IMR-90 (cell line): ENCODE data around the gene MIPEP. TPM values are rescaled to one million over a fixed set of nuclear protein-coding genes. Genes with fewer than 3 reads are reported as not detected.

Experiments used
- ATAC-seq: fragments of 200-7000 bp; cut with Tn5 transposase; 2 replicates; pipeline ENCODE4 v1.9.1; 2020; ENCODE audit warnings: low read depth, mild to moderate bottlenecking, moderate library complexity
- BruUV-seq: library from RNA; stranded (reverse); fragments of 400-500 nt; replicated peaks from 2 replicates; lab custom pipeline; 2021; lab: Mats Ljungman, UMichigan
- CTCF ChIA-PET: fragments of 300-600 bp; formaldehyde crosslinking; extraction: SDS; loops from one replicate; lab custom pipeline; 2021; ENCODE audit warnings: antibody characterized with exemption; lab: Yijun Ruan, JAX
- POLR2A ChIA-PET: fragments of 300-600 bp; sonication (Branson Sonifier 250); formaldehyde crosslinking; loops from one replicate; lab custom pipeline; 2022; ENCODE audit warnings: antibody characterized with exemption; ENCODE audit not compliant: unreplicated experiment; lab: Charles Lee
- DNase-seq: peaks from one replicate; pipeline ENCODE4 v3.0.0; 2013
- H2AFZ ChIP-seq: replicated peaks from 2 replicates; pipeline ENCODE3; 2013; ENCODE audit warnings: low read length, mild to moderate bottlenecking; ENCODE audit not compliant: poor library complexity
- H2AK5ac ChIP-seq: 2 replicates; pipeline ENCODE4 v1.6.1; 2013; ENCODE audit warnings: low read depth, low read length, inconsistent platforms
- H2AK9ac ChIP-seq: replicated peaks from 2 replicates; pipeline ENCODE3; 2013; ENCODE audit warnings: mild to moderate bottlenecking, low read depth, low read length, moderate library complexity; ENCODE audit not compliant: poor library complexity
- H2BK120ac ChIP-seq: 2 replicates; pipeline ENCODE4 v1.6.1; 2013; ENCODE audit warnings: low read depth, low read length, inconsistent platforms
- H2BK15ac ChIP-seq: 3 replicates; pipeline ENCODE4 v1.6.1; 2013; ENCODE audit warnings: low read depth, low read length, inconsistent platforms
- H2BK20ac ChIP-seq: 2 replicates; pipeline ENCODE4 v1.6.1; 2013; ENCODE audit warnings: low read depth, mild to moderate bottlenecking, inconsistent platforms, low read length, moderate library complexity
- H2BK5ac ChIP-seq: 2 replicates; pipeline ENCODE4 v1.6.1; 2013; ENCODE audit warnings: mild to moderate bottlenecking, low read depth, low read length, inconsistent platforms; ENCODE audit not compliant: poor library complexity, severe bottlenecking
- H3K14ac ChIP-seq: replicated peaks from 2 replicates; pipeline ENCODE4 v1.6.1; 2013; ENCODE audit warnings: low read depth, low read length, inconsistent platforms
- H3K18ac ChIP-seq: 2 replicates; pipeline ENCODE4 v1.6.1; 2013; ENCODE audit warnings: low read depth, low read length, control low read depth
- H3K23ac ChIP-seq: 2 replicates; pipeline ENCODE4 v1.6.1; 2013; ENCODE audit warnings: low read depth, low read length, inconsistent platforms
- H3K27ac ChIP-seq: 2 replicates; pipeline ENCODE4 v1.5.1; 2013; ENCODE audit warnings: mild to moderate bottlenecking, control low read depth, low read length; ENCODE audit not compliant: insufficient read depth
- H3K27me3 ChIP-seq: 2 replicates; pipeline ENCODE4 v1.6.1; 2013; ENCODE audit warnings: low read length; ENCODE audit not compliant: control insufficient read depth, insufficient read depth
- H3K36me3 ChIP-seq: 2 replicates; pipeline ENCODE4 v1.6.1; 2013; ENCODE audit warnings: low read length, mixed read lengths; ENCODE audit not compliant: control insufficient read depth, insufficient read depth
- H3K4ac ChIP-seq: 2 replicates; pipeline ENCODE4 v1.6.1; 2013; ENCODE audit warnings: low read depth, low read length, inconsistent platforms
- H3K4me1 ChIP-seq: 2 replicates; pipeline ENCODE4 v1.6.1; 2013; ENCODE audit warnings: low read length, mixed read lengths; ENCODE audit not compliant: control insufficient read depth, insufficient read depth
- H3K4me2 ChIP-seq: 2 replicates; pipeline ENCODE4 v1.6.1; 2013; ENCODE audit warnings: low read depth, mild to moderate bottlenecking, control low read depth, low read length, moderate library complexity
- H3K4me3 ChIP-seq: 2 replicates; pipeline ENCODE4 v1.5.1; 2013; ENCODE audit warnings: low read depth, mild to moderate bottlenecking, control low read depth, low read length, moderate library complexity; ENCODE audit not compliant: insufficient read depth
- H3K56ac ChIP-seq: 2 replicates; pipeline ENCODE4 v1.6.1; 2013; ENCODE audit warnings: low read length, inconsistent platforms; ENCODE audit not compliant: insufficient read depth; ENCODE audit errors: extremely low read depth
- H3K79me1 ChIP-seq, 2 experiments: 2 replicates each; pipeline ENCODE4 v1.6.1; 2013; ENCODE audit warnings: low read length in 2 of 2, inconsistent platforms in 1 of 2, low read depth in 1 of 2
- H3K9ac ChIP-seq: 2 replicates; pipeline ENCODE4 v1.6.1; 2013; ENCODE audit warnings: low read depth, low read length, control low read depth
- H3K9me1 ChIP-seq: 2 replicates; pipeline ENCODE4 v1.6.1; 2013; ENCODE audit warnings: low read length, inconsistent platforms; ENCODE audit not compliant: insufficient read depth
- H3K9me3 ChIP-seq: 2 replicates; pipeline ENCODE4 v1.6.1; 2013; ENCODE audit warnings: low read length; ENCODE audit not compliant: control insufficient read depth, insufficient read depth
- H4K20me1 ChIP-seq: 2 replicates; pipeline ENCODE4 v1.6.1; 2013; ENCODE audit warnings: low read length, inconsistent platforms; ENCODE audit not compliant: insufficient read depth
- H4K5ac ChIP-seq: 2 replicates; pipeline ENCODE4 v1.6.1; 2013; ENCODE audit warnings: mild to moderate bottlenecking, low read depth, low read length, control low read depth
- H4K8ac ChIP-seq, 2 experiments: 2 replicates each; pipeline ENCODE4 v1.6.1; 2013; ENCODE audit warnings: low read depth in 2 of 2, low read length in 2 of 2, control low read depth in 1 of 2, inconsistent platforms in 1 of 2
- H4K91ac ChIP-seq: 2 replicates; pipeline ENCODE4 v1.6.1; 2013; ENCODE audit warnings: low read depth, low read length, inconsistent platforms; ENCODE audit not compliant: insufficient read depth
- CEBPB ChIP-seq: IDR thresholded peaks from 2 replicates; pipeline ENCODE4 v1.6.1; 2012; ENCODE audit warnings: low read depth, low read length, improper control_type of control experiment
- NFE2L2 ChIP-seq: fragments of 150-350 bp; IDR thresholded peaks from 2 replicates; pipeline ENCODE4 v1.6.1; 2016; ENCODE audit warnings: low read depth, mild to moderate bottlenecking, low read length
- RAD21 ChIP-seq: IDR thresholded peaks from 2 replicates; pipeline ENCODE4 v1.6.1; 2012; ENCODE audit warnings: low read length, improper control_type of control experiment
- WGBS, 2 experiments: methylation state at CpG; one replicate each; pipeline versions ENCODE4 v1.1.5 to v1.1.7; 2013; ENCODE audit warnings: missing lambda C conversion rate in 2 of 2; ENCODE audit not compliant: insufficient read length in 1 of 2; ENCODE audit errors: extremely low coverage in 2 of 2; 5-methylcytosine and 5-hydroxymethylcytosine counted together
- dilution Hi-C: fragments of 300-500 bp; cut with HindIII; formaldehyde crosslinking; loops from one replicate; pipeline ENCODE4 v1.14.3; 2018; ENCODE audit warnings: low sequenced_read_pairs; ENCODE audit not compliant: unreplicated experiment
- in situ Hi-C: fragments of 300-500 bp; cut with MboI; formaldehyde crosslinking; loops from 3 replicates; pipeline ENCODE4 v1.14.3; 2019; ENCODE audit warnings: low sequenced_read_pairs, inconsistent platforms, mixed read lengths
- intact Hi-C: fragments of 100-400 bp; cut with micrococcal nuclease; formaldehyde crosslinking; loops from 2 replicates; pipeline ENCODE4 v1.10.0; 2022
- polyA plus RNA-seq, 3 experiments: library from polyadenylated mRNA; depleted of rRNA; stranded (reverse); fragments of >200 nt; gene quantifications; 2 replicates each; pipeline ENCODE4 v1.2.3, GENCODE V29; 2012; ENCODE audit warnings: low replicate concordance in 1 of 3
- total RNA-seq: library from RNA; depleted of rRNA; stranded (reverse); fragments of >200 nt; gene quantifications from 2 replicates; pipeline ENCODE4 v1.2.3, GENCODE V29; 2012

MIPEP gene
- total and polyA plus RNA-seq, 2 of the 4 experiments (the other 2 are of a cell fraction) = 15.0 to 21.5 TPM

- dilution Hi-C loops (no loop called here), in situ Hi-C loops (no loop called here), intact Hi-C loops (no loop called here)
- ATAC-seq = no peak
- POLR2A ChIA-PET = no interaction called here
- H2BK15ac ChIP-seq = 0 out of 3 replicates have a peak overlapping the region, but pooled peaks have one; percentile 41
- BruUV-seq = no TSS peak
- H3K4me3 ChIP-seq = no peak overlapping the region
- peaks cover 19% of the 10 kb centered on the region for H3K4me1 ChIP-seq
- H3K18ac ChIP-seq = peak overlapping the region; percentile 89
- 0 out of 2 replicates have a peak overlapping the region, but pooled peaks have one; percentile 11 for H3K23ac ChIP-seq
- H3K9ac ChIP-seq = no peak overlapping the region
- 0 out of 4 replicates have a peak, but pooled peaks cover 0 to 3% of the 10 kb centered on the region in 2 experiments for H3K79me1 ChIP-seq
- peak overlapping the region; percentile 27; the same call in 1 of the 2 replicates for H2BK20ac ChIP-seq
- WGBS, 2 experiments = no CpG with 5 or more reads among the region's 3 CpGs
- 0 out of 2 replicates have a peak, but pooled peaks cover 3% of the 10 kb centered on the region for H3K9me1 ChIP-seq
- H3K14ac ChIP-seq = no peak overlapping the region
- no peak overlapping the region for H3K56ac ChIP-seq
- peak overlapping the region; percentile 88 for H2AK5ac ChIP-seq
- H3K27ac ChIP-seq = no peak overlapping the region; the same call in 1 of the 2 replicates
- no peak overlapping the region for H2AFZ ChIP-seq
- TF ChIP-seq RAD21 = no peak
- peak; percentile 68 for TF ChIP-seq CEBPB
- no peak for TF ChIP-seq NFE2L2
- no peak overlapping the region for H2BK5ac ChIP-seq
- no peak overlapping the region for H3K4me2 ChIP-seq
- H4K91ac ChIP-seq = peak overlapping the region; percentile 58
- H3K9me3 ChIP-seq = no peaks in the 10 kb centered on the region
- CTCF ChIA-PET = no interaction called here
- DNase-seq = no peak
- peak overlapping the region; percentile 50 for H3K4ac ChIP-seq
- peak overlapping the region; percentile 68 for H2BK120ac ChIP-seq
- H3K27me3 ChIP-seq = no peaks in the 10 kb centered on the region
- peaks cover 4% of the 10 kb centered on the region; the same call in 1 of the 2 replicates for H3K36me3 ChIP-seq
- H4K5ac ChIP-seq = peak overlapping the region; percentile 92; the same call in 1 of the 2 replicates
- H2AK9ac ChIP-seq = no peak overlapping the region
- no peak overlapping the region for H4K8ac ChIP-seq
- no peaks in the 10 kb centered on the region for H4K20me1 ChIP-seq
These were observed 102.6 kb downstream of the MIPEP start for GRCh38 chr13:23786607-23787006.
